ENCODE measurements around the gene PPP2R3B. TPM values are rescaled to one million over a fixed set of nuclear protein-coding genes. Genes with fewer than 3 reads are reported as not detected.

The PPP2R3B gene
- total and polyA plus RNA-seq, 9 donors: 144 to 285 (median 257) TPM

- no peak for DNase-seq
- peaks cover 35% of the 10 kb centered on the region for H3K27me3 ChIP-seq (ENCODE audit: control insufficient read depth, insufficient read depth, low read length)
- H3K27ac ChIP-seq (ENCODE audit: low read length): peak overlapping the region; percentile 88
- H3K36me3 ChIP-seq (ENCODE audit: control insufficient read depth, insufficient read depth, low read length): no peaks in the 10 kb centered on the region
- peaks cover 43% of the 10 kb centered on the region for H3K4me1 ChIP-seq (ENCODE audit: control insufficient read depth, insufficient read depth, low read length)
- H3K9me3 ChIP-seq (replicated peaks; ENCODE audit: control insufficient read depth, low read depth, low read length): no peaks in the 10 kb centered on the region
- WGBS (ENCODE audit: insufficient coverage): 56% methylated on average over 11 of the region's 15 CpGs
- H3K4me3 ChIP-seq (ENCODE audit: low read length): peak overlapping the region; percentile 54
These were observed 14.8 kb downstream of the PPP2R3B start for GRCh38 chrX:371907-372306.

DNA sequence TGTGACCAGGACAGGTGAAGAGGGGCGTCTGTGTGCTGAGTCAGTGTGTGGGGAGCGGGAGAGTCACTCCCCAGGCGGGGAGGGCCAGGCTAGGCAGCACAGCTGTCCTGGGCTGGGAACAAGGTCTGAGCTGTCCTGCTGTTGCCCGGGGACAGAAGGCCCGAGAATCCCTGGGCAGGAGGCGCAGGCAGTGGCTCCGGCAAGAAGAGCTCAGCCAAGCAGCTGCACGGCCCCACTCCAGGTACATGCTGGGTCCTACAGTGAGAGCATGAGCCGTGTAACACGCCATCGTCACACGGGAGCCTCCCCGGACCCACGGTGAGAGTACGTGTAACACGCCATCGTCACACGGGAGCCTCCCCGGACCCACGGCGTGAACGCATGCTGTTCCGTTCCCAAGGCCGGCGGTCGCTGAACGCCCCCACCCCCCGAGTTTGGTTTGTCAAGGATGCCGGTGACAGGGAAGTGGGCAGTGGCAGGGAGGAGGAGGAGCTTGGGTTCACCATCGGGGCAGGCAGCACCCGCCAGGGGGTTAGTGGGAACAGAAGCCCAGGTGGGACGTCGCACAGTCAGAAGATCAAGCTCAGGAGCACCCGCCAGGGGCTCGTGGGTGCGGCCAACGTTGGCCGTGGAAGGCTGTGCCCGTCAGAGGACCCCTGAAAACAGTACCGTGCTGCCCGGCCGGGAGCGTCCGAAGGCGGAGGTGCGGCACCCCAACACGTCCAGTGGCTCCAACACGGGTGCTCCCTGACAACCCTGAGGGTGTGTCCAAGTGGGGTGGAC is 15.6 kb downstream of the PPP2R3B start:
- Histone ChIP-seq H3K9me3 (replicated peaks; ENCODE audit: control insufficient read depth, low read depth, low read length) (no peaks in the 10 kb centered on the region), H3K4me3 (ENCODE audit: low read length) (peak overlapping the region; percentile 54), H3K27ac (ENCODE audit: low read length) (peak overlapping the region; percentile 88), H3K36me3 (ENCODE audit: control insufficient read depth, insufficient read depth, low read length) (no peaks in the 10 kb centered on the region), H3K4me1 (ENCODE audit: control insufficient read depth, insufficient read depth, low read length) (peaks cover 43% of the 10 kb centered on the region), H3K27me3 (ENCODE audit: control insufficient read depth, insufficient read depth, low read length) (peaks cover 35% of the 10 kb centered on the region)
- 88% methylated on average over 43 of the region's 48 CpGs for WGBS (ENCODE audit: insufficient coverage)
- peak; percentile 49 for DNase-seq

GRCh38 chrX:370244-370962 is 16.3 kb downstream of the PPP2R3B start:
- peaks cover 41% of the 10 kb centered on the region for H3K4me1 ChIP-seq (ENCODE audit: control insufficient read depth, insufficient read depth, low read length)
- peak overlapping the region; percentile 54 for H3K4me3 ChIP-seq (ENCODE audit: low read length)
- no peak for DNase-seq
- WGBS (ENCODE audit: insufficient coverage): 63% methylated on average over 42 of the region's 43 CpGs
- H3K9me3 ChIP-seq (replicated peaks; ENCODE audit: control insufficient read depth, low read depth, low read length): no peaks in the 10 kb centered on the region
- H3K36me3 ChIP-seq (ENCODE audit: control insufficient read depth, insufficient read depth, low read length): no peaks in the 10 kb centered on the region
- peaks cover 31% of the 10 kb centered on the region for H3K27me3 ChIP-seq (ENCODE audit: control insufficient read depth, insufficient read depth, low read length)
- H3K27ac ChIP-seq (ENCODE audit: low read length): peak overlapping the region; percentile 88

DNA sequence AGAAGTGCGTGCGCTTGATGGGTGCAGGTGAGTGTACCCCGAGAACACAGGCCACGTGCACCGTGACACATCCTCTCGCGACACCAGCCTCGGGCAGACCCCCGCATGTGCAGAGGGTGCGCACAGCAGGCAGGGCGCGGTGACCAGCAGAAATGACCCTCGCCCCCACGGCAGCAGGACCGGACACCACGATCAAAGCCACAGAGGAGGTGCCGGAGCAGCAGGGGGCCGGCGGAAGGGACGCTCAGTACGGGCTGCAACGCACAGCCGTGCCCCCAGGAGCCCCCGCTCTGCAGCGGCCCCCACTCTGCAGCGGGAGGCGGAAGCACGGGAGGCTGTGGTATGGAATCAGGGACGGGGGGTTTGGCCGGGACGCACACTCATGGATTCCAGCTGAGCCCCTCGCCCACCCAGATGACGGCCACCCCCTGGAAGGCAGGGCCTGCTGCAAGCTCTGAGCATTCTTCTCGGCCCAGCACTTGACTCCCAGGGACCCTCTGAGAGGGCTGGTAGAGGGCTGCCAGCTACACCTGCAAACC is 17.1 kb downstream of the PPP2R3B start:
- Histone ChIP-seq H3K36me3 (ENCODE audit: control insufficient read depth, insufficient read depth, low read length) (no peaks in the 10 kb centered on the region), H3K9me3 (replicated peaks; ENCODE audit: control insufficient read depth, low read depth, low read length) (no peaks in the 10 kb centered on the region), H3K27ac (ENCODE audit: low read length) (peak overlapping the region; percentile 88), H3K4me3 (ENCODE audit: low read length) (peak overlapping the region; percentile 54), H3K27me3 (ENCODE audit: control insufficient read depth, insufficient read depth, low read length) (peaks cover 24% of the 10 kb centered on the region), H3K4me1 (ENCODE audit: control insufficient read depth, insufficient read depth, low read length) (peaks cover 33% of the 10 kb centered on the region)
- no peak for DNase-seq
- WGBS (ENCODE audit: insufficient coverage): 67% methylated on average over 34 of the region's 34 CpGs

DNA sequence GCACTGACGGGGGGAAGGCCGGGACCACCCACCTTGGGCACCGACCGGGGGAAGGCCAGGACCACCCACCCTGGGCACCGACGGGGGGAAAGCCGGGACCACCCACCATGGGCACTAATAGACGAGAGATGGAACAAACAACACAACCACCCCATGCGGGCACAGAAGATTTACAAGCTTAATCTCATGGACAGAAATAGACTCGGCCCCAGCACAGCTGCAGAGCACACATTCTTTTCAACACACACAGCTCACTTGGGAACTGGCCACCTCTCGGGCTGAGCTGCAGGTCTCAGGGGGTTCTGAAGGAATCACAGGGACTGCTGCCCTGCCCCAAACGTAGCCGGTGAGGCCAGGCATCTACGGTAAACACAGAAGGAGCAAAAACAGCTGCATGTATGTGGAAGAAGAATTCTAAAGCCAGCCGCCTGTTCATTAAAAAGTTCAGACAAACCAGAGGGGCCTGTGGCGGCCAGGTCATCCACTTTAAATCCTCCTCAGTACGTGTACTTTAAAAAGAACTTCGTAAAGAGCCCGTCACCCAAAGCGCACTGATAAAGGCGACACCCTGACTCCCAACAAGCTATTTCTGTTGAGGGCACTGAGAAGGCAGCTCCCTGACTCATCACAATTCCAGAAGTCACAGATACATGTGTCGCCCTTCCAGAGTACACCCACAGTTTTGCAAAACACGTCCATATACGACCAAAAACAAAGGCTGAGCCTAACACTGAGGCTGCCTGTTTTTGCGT is 17.7 kb downstream of the PPP2R3B start:
- H3K4me1 ChIP-seq (ENCODE audit: control insufficient read depth, insufficient read depth, low read length): peaks cover 27% of the 10 kb centered on the region
- peak; percentile 73 for DNase-seq
- H3K9me3 ChIP-seq (replicated peaks; ENCODE audit: control insufficient read depth, low read depth, low read length): peaks cover 2% of the 10 kb centered on the region
- WGBS (ENCODE audit: insufficient coverage): 54% methylated on average over 13 of the region's 25 CpGs
- no peak overlapping the region for H3K4me3 ChIP-seq (ENCODE audit: low read length)
- peak overlapping the region; percentile 88 for H3K27ac ChIP-seq (ENCODE audit: low read length)
- H3K27me3 ChIP-seq (ENCODE audit: control insufficient read depth, insufficient read depth, low read length): peaks cover 18% of the 10 kb centered on the region
- peaks cover 3% of the 10 kb centered on the region for H3K36me3 ChIP-seq (ENCODE audit: control insufficient read depth, insufficient read depth, low read length)

DNA sequence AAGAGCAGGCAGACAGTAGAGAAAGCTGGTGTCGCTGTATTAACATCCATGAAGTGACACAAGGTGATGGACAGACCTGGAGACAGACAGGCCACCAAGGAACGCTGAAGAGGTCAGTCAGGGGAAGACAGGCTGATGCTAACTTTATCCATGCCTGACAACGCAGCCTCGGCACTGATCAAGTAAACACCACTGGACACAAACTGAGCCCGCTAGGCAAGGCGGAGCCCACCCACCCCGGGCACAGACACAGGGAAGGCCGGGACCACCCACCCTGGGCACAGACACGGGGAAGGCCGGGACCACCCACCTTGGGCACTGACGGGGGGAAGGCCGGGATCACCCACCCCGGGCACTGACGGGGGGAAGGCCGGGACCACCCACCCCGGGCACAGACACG is 18.8 kb downstream of the PPP2R3B start:
- DNase-seq: no peak
- Histone ChIP-seq H3K4me1 (ENCODE audit: control insufficient read depth, insufficient read depth, low read length) (peaks cover 23% of the 10 kb centered on the region), H3K27me3 (ENCODE audit: control insufficient read depth, insufficient read depth, low read length) (peaks cover 11% of the 10 kb centered on the region), H3K36me3 (ENCODE audit: control insufficient read depth, insufficient read depth, low read length) (peaks cover 7% of the 10 kb centered on the region), H3K9me3 (replicated peaks; ENCODE audit: control insufficient read depth, low read depth, low read length) (peaks cover 12% of the 10 kb centered on the region), H3K27ac (ENCODE audit: low read length) (peak overlapping the region; percentile 88), H3K4me3 (ENCODE audit: low read length) (no peak overlapping the region)
- WGBS (ENCODE audit: insufficient coverage): 94% methylated on average over 7 of the region's 17 CpGs

DNA sequence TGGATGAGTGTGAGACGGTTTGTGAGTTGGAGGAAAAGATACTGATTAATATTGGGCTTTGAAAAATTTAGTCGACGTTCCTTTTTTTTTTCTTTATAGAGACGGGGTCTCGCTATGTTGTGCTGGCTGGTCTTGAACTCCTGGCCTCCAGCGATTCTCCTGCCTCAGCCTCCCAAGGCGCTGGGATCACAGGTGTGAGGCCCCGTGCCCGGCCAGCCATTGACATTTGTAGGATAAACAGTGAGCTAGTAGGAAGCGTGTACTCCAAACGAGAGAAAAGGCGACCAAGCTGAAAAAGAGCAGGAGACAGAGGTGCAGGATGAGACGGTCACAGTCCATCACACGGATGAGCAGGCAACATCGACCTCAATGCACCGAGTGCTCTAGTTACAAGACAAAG is 19.4 kb downstream of the PPP2R3B start:
- Histone ChIP-seq H3K4me1 (ENCODE audit: control insufficient read depth, insufficient read depth, low read length) (peaks cover 21% of the 10 kb centered on the region), H3K9me3 (replicated peaks; ENCODE audit: control insufficient read depth, low read depth, low read length) (peaks cover 17% of the 10 kb centered on the region), H3K4me3 (ENCODE audit: low read length) (no peak overlapping the region), H3K27ac (ENCODE audit: low read length) (no peak overlapping the region), H3K36me3 (ENCODE audit: control insufficient read depth, insufficient read depth, low read length) (peaks cover 7% of the 10 kb centered on the region), H3K27me3 (ENCODE audit: control insufficient read depth, insufficient read depth, low read length) (peaks cover 6% of the 10 kb centered on the region)
- 81% methylated on average over 14 of the region's 16 CpGs for WGBS (ENCODE audit: insufficient coverage)
- DNase-seq: no peak

DNA sequence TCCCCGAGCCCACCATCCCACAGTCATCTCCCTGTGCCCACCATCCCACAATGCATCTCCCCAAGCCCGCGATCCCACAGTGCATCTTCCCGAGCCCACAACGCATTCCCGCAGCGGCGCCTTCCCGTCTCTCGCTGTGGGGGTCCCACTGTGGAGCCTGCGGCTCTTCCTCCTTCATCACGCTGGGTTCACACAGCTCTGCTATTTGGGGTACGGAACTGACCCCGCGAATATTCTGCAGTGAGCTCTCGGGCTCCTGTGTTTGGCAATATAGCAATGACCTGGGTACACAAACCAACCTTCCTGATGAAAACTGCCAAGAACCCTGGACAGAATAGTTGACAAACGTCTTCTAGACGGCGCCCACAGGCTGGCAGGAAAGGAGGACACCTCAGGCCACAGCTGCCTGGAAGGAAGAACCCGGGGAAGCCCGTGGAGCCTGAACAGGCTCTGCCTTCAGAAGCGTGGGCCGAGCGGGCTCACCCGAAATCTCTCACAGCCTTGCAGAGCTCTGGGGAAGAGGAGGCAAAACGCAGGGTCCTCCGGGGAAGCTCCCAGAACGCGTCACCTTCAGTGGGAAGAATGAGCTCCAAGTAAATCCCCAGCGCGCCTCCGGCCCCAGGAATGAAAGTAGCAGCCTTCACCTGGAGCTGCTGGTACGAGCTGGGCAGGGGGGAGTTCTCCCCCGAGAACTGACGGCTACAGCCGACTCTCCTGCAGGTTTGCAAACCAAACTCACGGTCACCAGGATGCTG is 22.9 kb downstream of the PPP2R3B start:
- 97% methylated on average over 36 of the region's 37 CpGs for WGBS (ENCODE audit: insufficient coverage)
- no peaks in the 10 kb centered on the region for H3K27me3 ChIP-seq (ENCODE audit: control insufficient read depth, insufficient read depth, low read length)
- H3K4me3 ChIP-seq (ENCODE audit: low read length): no peak overlapping the region
- peaks cover 29% of the 10 kb centered on the region for H3K36me3 ChIP-seq (ENCODE audit: control insufficient read depth, insufficient read depth, low read length)
- H3K9me3 ChIP-seq (replicated peaks; ENCODE audit: control insufficient read depth, low read depth, low read length): peaks cover 35% of the 10 kb centered on the region
- no peak overlapping the region for H3K27ac ChIP-seq (ENCODE audit: low read length)
- peaks cover 2% of the 10 kb centered on the region for H3K4me1 ChIP-seq (ENCODE audit: control insufficient read depth, insufficient read depth, low read length)
- DNase-seq: no peak

DNA sequence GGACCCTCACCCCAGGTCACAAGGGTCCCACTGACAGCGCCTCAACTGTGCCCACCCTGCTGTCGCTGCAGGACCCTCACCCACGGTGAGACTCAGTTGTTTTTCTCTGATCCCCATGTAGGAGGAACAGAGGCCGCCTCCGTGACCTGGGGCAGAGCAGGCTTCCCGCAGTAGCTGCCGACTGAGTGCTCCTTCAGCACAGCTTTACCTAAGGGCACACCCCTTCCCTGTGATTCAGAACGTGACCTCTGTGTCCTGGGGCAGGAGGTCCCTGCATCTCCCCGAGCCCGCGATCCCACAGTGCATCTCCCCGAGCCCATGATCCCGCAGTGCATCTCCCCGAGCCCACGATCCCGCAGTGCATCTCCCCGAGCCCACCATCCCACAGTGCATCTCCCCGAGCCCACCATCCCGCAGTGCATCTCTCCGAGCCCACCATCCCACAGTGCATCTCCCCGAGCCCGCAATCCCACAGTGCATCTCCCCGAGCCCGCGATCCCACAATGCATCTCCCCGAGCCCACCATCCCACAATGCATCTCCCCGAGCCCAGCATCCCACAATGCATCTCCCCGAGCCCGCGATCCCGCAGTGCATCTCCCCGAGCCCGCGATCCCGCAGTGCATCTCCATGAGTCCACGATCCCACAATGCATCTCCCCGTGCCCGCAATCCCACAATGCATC is 23.6 kb downstream of the PPP2R3B start:
- H3K27me3 ChIP-seq (ENCODE audit: control insufficient read depth, insufficient read depth, low read length): no peaks in the 10 kb centered on the region
- peaks cover 31% of the 10 kb centered on the region for H3K36me3 ChIP-seq (ENCODE audit: control insufficient read depth, insufficient read depth, low read length)
- H3K9me3 ChIP-seq (replicated peaks; ENCODE audit: control insufficient read depth, low read depth, low read length): peaks cover 35% of the 10 kb centered on the region
- 77% methylated on average over 38 of the region's 38 CpGs for WGBS (ENCODE audit: insufficient coverage)
- no peak for DNase-seq
- H3K4me1 ChIP-seq (ENCODE audit: control insufficient read depth, insufficient read depth, low read length): no peaks in the 10 kb centered on the region
- H3K27ac ChIP-seq (ENCODE audit: low read length): no peak overlapping the region
- no peak overlapping the region for H3K4me3 ChIP-seq (ENCODE audit: low read length)

All from muscle of leg (tissue), 11 donors.